IMR-90 (cell line): Measurements from ENCODE around the gene AHCYL1. TPM values are rescaled to one million over a fixed set of nuclear protein-coding genes. Genes with fewer than 3 reads are reported as not detected.

Source experiments
- ATAC-seq: fragments of 200-7000 bp; cut with Tn5 transposase; 2 replicates; pipeline ENCODE4 v1.9.1; 2020; ENCODE audit warnings: low read depth, mild to moderate bottlenecking, moderate library complexity
- Bru-seq: library from RNA; stranded (reverse); fragments of 400-500 nt; gene quantifications from one replicate; lab custom pipeline; 2021; lab: Mats Ljungman, UMichigan
- BruChase-seq, 2 experiments: library from RNA; stranded (reverse); fragments of 400-500 nt; gene quantifications; one replicate each; lab custom pipeline; 2021; lab: Mats Ljungman, UMichigan
- BruUV-seq: library from RNA; stranded (reverse); fragments of 400-500 nt; replicated peaks from 2 replicates; lab custom pipeline; 2021; lab: Mats Ljungman, UMichigan
- CTCF ChIA-PET: fragments of 300-600 bp; formaldehyde crosslinking; extraction: SDS; loops from one replicate; lab custom pipeline; 2021; ENCODE audit warnings: antibody characterized with exemption; lab: Yijun Ruan, JAX
- POLR2A ChIA-PET: fragments of 300-600 bp; sonication (Branson Sonifier 250); formaldehyde crosslinking; loops from one replicate; lab custom pipeline; 2022; ENCODE audit warnings: antibody characterized with exemption; ENCODE audit not compliant: unreplicated experiment; lab: Charles Lee
- DNase-seq: peaks from one replicate; pipeline ENCODE4 v3.0.0; 2013
- H2AFZ ChIP-seq: replicated peaks from 2 replicates; pipeline ENCODE3; 2013; ENCODE audit warnings: low read length, mild to moderate bottlenecking; ENCODE audit not compliant: poor library complexity
- H2AK5ac ChIP-seq: 2 replicates; pipeline ENCODE4 v1.6.1; 2013; ENCODE audit warnings: low read depth, low read length, inconsistent platforms
- H2AK9ac ChIP-seq: replicated peaks from 2 replicates; pipeline ENCODE3; 2013; ENCODE audit warnings: mild to moderate bottlenecking, low read depth, low read length, moderate library complexity; ENCODE audit not compliant: poor library complexity
- H2BK120ac ChIP-seq: 2 replicates; pipeline ENCODE4 v1.6.1; 2013; ENCODE audit warnings: low read depth, low read length, inconsistent platforms
- H2BK15ac ChIP-seq: 3 replicates; pipeline ENCODE4 v1.6.1; 2013; ENCODE audit warnings: low read depth, low read length, inconsistent platforms
- H2BK20ac ChIP-seq: 2 replicates; pipeline ENCODE4 v1.6.1; 2013; ENCODE audit warnings: low read depth, mild to moderate bottlenecking, inconsistent platforms, low read length, moderate library complexity
- H2BK5ac ChIP-seq: 2 replicates; pipeline ENCODE4 v1.6.1; 2013; ENCODE audit warnings: mild to moderate bottlenecking, low read depth, low read length, inconsistent platforms; ENCODE audit not compliant: poor library complexity, severe bottlenecking
- H3K14ac ChIP-seq: replicated peaks from 2 replicates; pipeline ENCODE4 v1.6.1; 2013; ENCODE audit warnings: low read depth, low read length, inconsistent platforms
- H3K18ac ChIP-seq: 2 replicates; pipeline ENCODE4 v1.6.1; 2013; ENCODE audit warnings: low read depth, low read length, control low read depth
- H3K23ac ChIP-seq: 2 replicates; pipeline ENCODE4 v1.6.1; 2013; ENCODE audit warnings: low read depth, low read length, inconsistent platforms
- H3K27ac ChIP-seq: 2 replicates; pipeline ENCODE4 v1.5.1; 2013; ENCODE audit warnings: mild to moderate bottlenecking, control low read depth, low read length; ENCODE audit not compliant: insufficient read depth
- H3K27me3 ChIP-seq: 2 replicates; pipeline ENCODE4 v1.6.1; 2013; ENCODE audit warnings: low read length; ENCODE audit not compliant: control insufficient read depth, insufficient read depth
- H3K36me3 ChIP-seq: 2 replicates; pipeline ENCODE4 v1.6.1; 2013; ENCODE audit warnings: low read length, mixed read lengths; ENCODE audit not compliant: control insufficient read depth, insufficient read depth
- H3K4ac ChIP-seq: 2 replicates; pipeline ENCODE4 v1.6.1; 2013; ENCODE audit warnings: low read depth, low read length, inconsistent platforms
- H3K4me1 ChIP-seq: 2 replicates; pipeline ENCODE4 v1.6.1; 2013; ENCODE audit warnings: low read length, mixed read lengths; ENCODE audit not compliant: control insufficient read depth, insufficient read depth
- H3K4me2 ChIP-seq: 2 replicates; pipeline ENCODE4 v1.6.1; 2013; ENCODE audit warnings: low read depth, mild to moderate bottlenecking, control low read depth, low read length, moderate library complexity
- H3K4me3 ChIP-seq: 2 replicates; pipeline ENCODE4 v1.5.1; 2013; ENCODE audit warnings: low read depth, mild to moderate bottlenecking, control low read depth, low read length, moderate library complexity; ENCODE audit not compliant: insufficient read depth
- H3K56ac ChIP-seq: 2 replicates; pipeline ENCODE4 v1.6.1; 2013; ENCODE audit warnings: low read length, inconsistent platforms; ENCODE audit not compliant: insufficient read depth; ENCODE audit errors: extremely low read depth
- H3K79me1 ChIP-seq, 2 experiments: 2 replicates each; pipeline ENCODE4 v1.6.1; 2013; ENCODE audit warnings: low read length in 2 of 2, inconsistent platforms in 1 of 2, low read depth in 1 of 2
- H3K9ac ChIP-seq: 2 replicates; pipeline ENCODE4 v1.6.1; 2013; ENCODE audit warnings: low read depth, low read length, control low read depth
- H3K9me1 ChIP-seq: 2 replicates; pipeline ENCODE4 v1.6.1; 2013; ENCODE audit warnings: low read length, inconsistent platforms; ENCODE audit not compliant: insufficient read depth
- H3K9me3 ChIP-seq: 2 replicates; pipeline ENCODE4 v1.6.1; 2013; ENCODE audit warnings: low read length; ENCODE audit not compliant: control insufficient read depth, insufficient read depth
- H4K20me1 ChIP-seq: 2 replicates; pipeline ENCODE4 v1.6.1; 2013; ENCODE audit warnings: low read length, inconsistent platforms; ENCODE audit not compliant: insufficient read depth
- H4K5ac ChIP-seq: 2 replicates; pipeline ENCODE4 v1.6.1; 2013; ENCODE audit warnings: mild to moderate bottlenecking, low read depth, low read length, control low read depth
- H4K8ac ChIP-seq, 2 experiments: 2 replicates each; pipeline ENCODE4 v1.6.1; 2013; ENCODE audit warnings: low read depth in 2 of 2, low read length in 2 of 2, control low read depth in 1 of 2, inconsistent platforms in 1 of 2
- H4K91ac ChIP-seq: 2 replicates; pipeline ENCODE4 v1.6.1; 2013; ENCODE audit warnings: low read depth, low read length, inconsistent platforms; ENCODE audit not compliant: insufficient read depth
- BHLHE40 ChIP-seq: fragments of 150-350 bp; IDR thresholded peaks from 2 replicates; pipeline ENCODE4 v1.6.1; 2016; ENCODE audit warnings: mild to moderate bottlenecking, low read depth, low read length
- CEBPB ChIP-seq: IDR thresholded peaks from 2 replicates; pipeline ENCODE4 v1.6.1; 2012; ENCODE audit warnings: low read depth, low read length, improper control_type of control experiment
- CTCF ChIP-seq: conservative IDR thresholded peaks from 2 replicates; pipeline ENCODE4 v1.5.1; 2012; ENCODE audit warnings: mild to moderate bottlenecking, low read depth, low read length, improper control_type of control experiment
- FOS ChIP-seq: fragments of 150-350 bp; IDR thresholded peaks from 2 replicates; pipeline ENCODE4 v1.6.1; 2016; ENCODE audit warnings: low read depth, low read length
- MAZ ChIP-seq: IDR thresholded peaks from 2 replicates; pipeline ENCODE4 v1.6.1; 2012; ENCODE audit warnings: low read depth, mild to moderate bottlenecking, low read length, improper control_type of control experiment, moderate library complexity, borderline replicate concordance
- MXI1 ChIP-seq: IDR thresholded peaks from 2 replicates; pipeline ENCODE4 v1.6.1; 2012; ENCODE audit warnings: low read depth, mild to moderate bottlenecking, low read length, moderate library complexity, borderline replicate concordance
- NFE2L2 ChIP-seq: fragments of 150-350 bp; IDR thresholded peaks from 2 replicates; pipeline ENCODE4 v1.6.1; 2016; ENCODE audit warnings: low read depth, mild to moderate bottlenecking, low read length
- POLR2A ChIP-seq: IDR thresholded peaks from 2 replicates; pipeline ENCODE4 v1.6.1; 2012; ENCODE audit warnings: mild to moderate bottlenecking, low read depth, low read length
- RAD21 ChIP-seq: IDR thresholded peaks from 2 replicates; pipeline ENCODE4 v1.6.1; 2012; ENCODE audit warnings: low read length, improper control_type of control experiment
- RCOR1 ChIP-seq: IDR thresholded peaks from 2 replicates; pipeline ENCODE4 v1.6.1; 2012; ENCODE audit warnings: mild to moderate bottlenecking, low read length, improper control_type of control experiment; ENCODE audit not compliant: insufficient replicate concordance
- SMC3 ChIP-seq: fragments of 150-350 bp; IDR thresholded peaks from 2 replicates; pipeline ENCODE4 v1.6.1; 2016; ENCODE audit warnings: low read depth, mild to moderate bottlenecking, antibody characterized with exemption, low read length, moderate library complexity
- USF2 ChIP-seq: fragments of 150-350 bp; IDR thresholded peaks from 2 replicates; pipeline ENCODE4 v1.6.1; 2017; ENCODE audit warnings: mild to moderate bottlenecking, antibody characterized with exemption, low read length, low read depth
- WGBS, 2 experiments: methylation state at CpG; one replicate each; pipeline versions ENCODE4 v1.1.5 to v1.1.7; 2013; ENCODE audit warnings: missing lambda C conversion rate in 2 of 2; ENCODE audit not compliant: insufficient read length in 1 of 2; ENCODE audit errors: extremely low coverage in 2 of 2; 5-methylcytosine and 5-hydroxymethylcytosine counted together
- dilution Hi-C: fragments of 300-500 bp; cut with HindIII; formaldehyde crosslinking; loops from one replicate; pipeline ENCODE4 v1.14.3; 2018; ENCODE audit warnings: low sequenced_read_pairs; ENCODE audit not compliant: unreplicated experiment
- in situ Hi-C: fragments of 300-500 bp; cut with MboI; formaldehyde crosslinking; loops from 3 replicates; pipeline ENCODE4 v1.14.3; 2019; ENCODE audit warnings: low sequenced_read_pairs, inconsistent platforms, mixed read lengths
- intact Hi-C: fragments of 100-400 bp; cut with micrococcal nuclease; formaldehyde crosslinking; loops from 2 replicates; pipeline ENCODE4 v1.10.0; 2022
- long read RNA-seq: library from polyadenylated mRNA; unstranded; transcript quantifications from one replicate; pipeline ENCODE4 v2.0.0, GENCODE V29; 2021; ENCODE audit not compliant: unreplicated experiment
- polyA plus RNA-seq, 3 experiments: library from polyadenylated mRNA; depleted of rRNA; stranded (reverse); fragments of >200 nt; gene quantifications; 2 replicates each; pipeline ENCODE4 v1.2.3, GENCODE V29; 2012; ENCODE audit warnings: low replicate concordance in 1 of 3
- total RNA-seq: library from RNA; depleted of rRNA; stranded (reverse); fragments of >200 nt; gene quantifications from 2 replicates; pipeline ENCODE4 v1.2.3, GENCODE V29; 2012; rRNA removed

AHCYL1 gene
- total RNA-seq: 73.9 and 76.0 TPM in 2 replicates
- 63.9 and 75.1 TPM in 2 replicates for polyA plus RNA-seq (2012; rRNA removed)
- polyA plus RNA-seq (2012; cell fraction: cytosol; rRNA removed): 25.3 and 33.6 TPM in 2 replicates
- 45.6 and 132 TPM in 2 replicates for polyA plus RNA-seq (2012; cell fraction: nucleus; rRNA removed; ENCODE audit: low replicate concordance)
- percentile 92 among the genes with signal in this experiment for Bru-seq, nascent RNA
- percentile 86 among the genes with signal in this experiment for BruChase-seq, experiment 1, labeled RNA remaining after a 6-hour chase
- BruChase-seq, experiment 2, labeled RNA remaining after a 2-hour chase: percentile 87 among the genes with signal in this experiment
- long read RNA-seq, full-length matches to known transcripts: 162 of 199 reads
- long read RNA-seq, partial matches to known transcripts: 4 of 199 reads
- long read RNA-seq, other reads (novel, unspliced or antisense): 33 of 199 reads

- no TSS peak for BruUV-seq
- 0% methylated on average over 23 of the region's 79 CpGs; no CpG with 5 or more reads in 1 of the 2 experiments for WGBS, 2 experiments
- ATAC-seq: peak; percentile 96
- Histone ChIP-seq H3K9me3 (no peaks in the 10 kb centered on the region), H3K79me1 (peaks cover 11 to 44% of the 10 kb centered on the region in 2 experiments; a peak in 3 of 4 replicates), H4K5ac (peak within 1 kb of the TSS; percentile 47), H2AK9ac (peak within 1 kb of the TSS; percentile 91), H4K20me1 (peaks cover 37% of the 10 kb centered on the region), H3K18ac (peak within 1 kb of the TSS; percentile 37; the same call in 1 of the 2 replicates), H3K56ac (peak within 1 kb of the TSS; percentile 74), H2BK120ac (peak within 1 kb of the TSS; percentile 91), H3K9me1 (peaks cover 17% of the 10 kb centered on the region), H2BK20ac (peak within 1 kb of the TSS; percentile 88), H3K4me3 (peak within 1 kb of the TSS; percentile 63), H3K4me1 (peaks cover 18% of the 10 kb centered on the region), H4K8ac (peak within 1 kb of the TSS; percentile 79 to 80), H4K91ac (peak within 1 kb of the TSS; percentile 89), H3K4me2 (peak within 1 kb of the TSS; percentile 100), H3K9ac (peak within 1 kb of the TSS; percentile 96), H3K14ac (peak within 1 kb of the TSS; percentile 88), H3K23ac (peak within 1 kb of the TSS; percentile 89), H2AK5ac (peak within 1 kb of the TSS; percentile 72), H3K4ac (peak within 1 kb of the TSS; percentile 90), H2AFZ (peak within 1 kb of the TSS; percentile 97), H2BK15ac (peak within 1 kb of the TSS; percentile 90; the same call in 2 of the 3 replicates), H3K36me3 (no peaks in the 10 kb centered on the region; the same call in 1 of the 2 replicates), H3K27me3 (no peaks in the 10 kb centered on the region), H2BK5ac (peak within 1 kb of the TSS; percentile 89), H3K27ac (peak within 1 kb of the TSS; percentile 91)
- dilution Hi-C loops: no loop called here
- CTCF ChIA-PET: interaction anchor here (0.5 to 3.6 kb wide), 38 partner anchors 9 to 439 kb away, joined by 3 to 69 read pairs (median 4); partner anchors contain the start of gene GSTM4
- intact Hi-C loops: loop anchor here (1.0 to 5.0 kb wide), 8 partner anchors 19 to 438 kb away; partner anchors contain the start of gene CSF1
- POLR2A ChIA-PET: interaction anchor here (0.6 kb wide), 4 partner anchors 27 to 452 kb away, joined by 3 to 18 read pairs (median 4); partner anchors contain the start of gene GNAI3
- DNase-seq: peak; percentile 99
- in situ Hi-C loops: loop anchor here (5.0 kb wide), 3 partner anchors 207 to 437 kb away; partner anchors contain the start of gene GNAI3
- TF ChIP-seq BHLHE40 (peak; percentile 2), CTCF (peak; percentile 99), CEBPB (peak; percentile 43), FOS (peak; percentile 10; the same call in 1 of the 2 replicates), NFE2L2 (0 out of 2 replicates have a peak, but pooled peaks have one; percentile 4), MXI1 (peak; percentile 60; the same call in 1 of the 2 replicates), USF2 (no peak), POLR2A (peak; percentile 97), RAD21 (peak; percentile 100), RCOR1 (no peak), MAZ (peak; percentile 100), SMC3 (peak; percentile 99)
Measured at GRCh38 chr1:109984456-109985246, at the start of gene AHCYL1. TSS of gene AHCYL1 (plus strand) at chr1:109984765. CDS start at chr1:109985053, 288 bp downstream.
